ENCODE results near the gene RAB36.

The RAB36 gene

DNA sequence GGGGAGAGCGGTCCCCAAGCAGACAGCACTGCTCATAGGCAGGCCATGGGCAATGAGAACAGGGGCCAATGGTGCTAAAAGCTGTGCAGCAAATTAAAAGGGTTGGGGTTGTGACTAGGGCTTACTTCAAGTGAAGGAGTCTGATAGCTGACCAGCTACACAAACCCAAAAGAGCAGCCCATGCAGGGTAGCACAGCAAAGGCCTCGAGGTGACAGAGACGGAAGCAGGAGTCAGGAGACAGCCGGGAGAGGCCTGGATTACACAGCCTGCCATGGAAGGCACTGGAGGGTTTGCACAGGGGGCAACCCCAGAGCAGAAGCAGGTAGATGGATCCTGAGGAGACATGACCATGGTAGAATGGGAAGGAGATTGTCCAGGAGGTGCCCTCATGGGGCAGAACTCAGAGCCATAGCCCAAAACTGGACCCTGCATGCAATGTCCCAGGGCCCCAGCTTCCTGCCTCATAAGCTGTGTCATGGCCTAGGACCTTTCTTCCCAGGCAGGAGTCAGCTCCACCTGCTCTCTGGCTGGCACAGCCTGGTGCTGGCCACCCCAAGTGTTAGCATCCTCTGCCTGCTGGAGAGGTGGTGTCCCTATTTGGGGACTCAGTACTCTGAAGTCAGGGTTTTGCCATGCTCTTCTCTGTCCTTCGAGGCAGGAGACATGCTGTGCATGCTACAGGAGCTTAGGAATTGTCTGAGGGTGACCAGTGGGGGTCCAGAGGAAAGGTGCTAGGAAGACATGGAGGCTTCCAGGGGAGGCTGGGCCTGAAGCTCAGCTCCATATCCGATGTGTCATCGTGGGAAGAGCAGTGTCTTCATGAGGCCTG, 36.8 kb upstream of the RAB36 start:
- no peak for DNase-seq (ENCODE audit: low read depth)

DNA sequence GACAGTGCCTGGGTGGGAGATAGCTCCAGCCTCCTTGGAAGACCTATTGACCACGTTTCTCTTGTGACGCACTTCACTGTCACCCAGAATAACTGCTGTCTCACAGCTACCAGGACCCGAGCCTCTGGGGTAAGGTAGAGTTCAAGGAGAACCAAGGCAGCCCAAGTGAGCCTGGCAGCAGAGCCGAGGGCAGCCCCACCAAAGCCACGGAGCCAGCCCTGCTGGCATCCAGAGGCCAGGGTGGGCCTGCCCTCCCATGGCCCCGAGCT, 36.3 kb upstream of the RAB36 start:
- DNase-seq (ENCODE audit: low read depth), result no peak

DNA sequence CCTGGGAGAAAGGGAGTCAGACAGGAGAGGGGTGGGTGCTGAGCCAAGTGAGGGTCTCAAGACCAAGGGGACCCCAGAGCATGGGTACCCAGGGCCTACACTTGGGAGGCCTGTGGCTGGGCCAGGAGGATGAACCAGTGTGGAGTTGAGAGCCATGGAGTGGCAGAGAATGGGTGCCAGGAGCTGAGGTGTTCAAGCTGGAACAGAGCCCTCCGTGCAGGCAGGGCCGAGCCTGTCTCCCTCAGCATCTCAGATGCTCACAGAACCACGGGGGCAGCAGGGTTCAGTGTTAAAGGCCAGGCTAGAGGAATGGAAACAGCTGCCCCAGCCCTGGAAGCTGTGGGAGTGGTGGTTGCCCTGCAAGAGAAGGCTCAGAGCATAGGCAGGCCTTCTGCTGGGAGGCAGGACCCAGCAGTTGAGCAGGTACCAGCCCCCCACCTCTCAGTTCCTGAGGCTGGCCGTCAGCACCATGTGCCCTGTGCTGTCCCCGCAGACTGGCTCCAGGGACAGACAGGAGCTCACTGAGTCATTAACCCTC, 35.8 kb upstream of the RAB36 start:
- DNase-seq (ENCODE audit: low read depth), result no peak

DNA sequence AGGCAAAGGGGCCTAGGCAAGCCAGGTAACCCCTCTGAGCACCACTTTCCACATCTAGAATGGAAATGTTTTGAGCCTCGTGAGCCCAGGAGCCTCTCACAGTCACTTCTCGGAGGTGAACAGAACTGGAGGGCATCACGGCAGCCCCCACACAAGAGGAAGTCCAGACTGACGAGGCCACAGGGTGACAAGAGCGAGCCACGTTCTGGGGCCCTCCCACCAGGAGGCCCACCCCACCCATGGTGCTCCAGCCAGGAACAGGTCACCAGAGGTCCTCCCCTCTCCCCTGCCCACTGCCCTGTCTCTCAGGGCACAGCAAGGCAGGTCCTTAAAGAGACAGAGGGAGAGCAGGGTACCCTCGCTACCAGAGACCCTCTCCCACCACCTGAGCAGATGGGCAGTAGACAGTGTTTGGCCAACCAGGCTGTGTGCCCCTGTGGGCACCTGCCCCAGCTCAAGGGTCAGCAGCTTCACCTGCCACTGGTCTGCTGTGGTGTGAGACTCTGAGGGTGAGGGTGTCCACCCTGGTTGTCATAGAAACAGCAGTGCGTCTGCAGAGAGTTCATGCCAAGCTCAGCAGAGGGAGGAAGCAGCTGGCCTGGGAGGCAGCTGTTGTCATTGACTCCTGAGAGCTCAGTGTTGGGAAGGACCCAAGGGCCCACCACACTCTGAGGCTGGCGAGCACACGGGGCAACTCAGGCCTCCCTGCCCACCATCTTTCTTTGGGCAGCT, 34.9 kb upstream of the RAB36 start:
- DNase-seq (ENCODE audit: low read depth), result no peak

DNA sequence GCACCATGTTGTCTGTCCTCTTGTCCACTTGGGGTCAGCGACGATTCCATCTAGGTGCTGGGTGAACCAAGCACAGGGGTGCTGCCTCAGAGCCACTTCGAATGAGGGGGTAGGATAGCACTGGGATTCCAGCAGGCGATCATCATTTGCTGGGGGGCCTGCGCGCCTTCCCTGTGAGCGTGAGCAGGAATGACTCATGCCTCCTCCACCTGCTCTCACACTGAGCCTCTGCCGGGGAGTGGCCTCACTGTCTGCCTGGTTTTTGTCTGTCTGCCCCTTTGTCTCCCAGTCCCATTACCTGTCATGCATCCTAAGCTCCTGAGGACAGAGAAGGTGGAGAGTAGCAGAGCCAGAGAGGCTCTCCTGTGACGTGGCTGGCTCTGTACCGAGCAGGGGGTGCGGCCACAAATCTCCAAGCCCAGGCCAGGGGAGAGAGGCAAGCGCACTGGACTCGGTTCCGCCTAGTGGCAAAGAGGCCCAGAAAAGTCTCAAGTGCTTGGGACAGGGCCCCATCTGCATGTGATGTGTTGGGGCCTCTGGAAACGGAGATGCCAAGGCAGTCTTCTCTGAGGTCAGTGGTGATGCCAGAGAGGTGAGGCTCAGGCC, 34.3 kb upstream of the RAB36 start:
- DNase-seq (ENCODE audit: low read depth), result no peak

DNA sequence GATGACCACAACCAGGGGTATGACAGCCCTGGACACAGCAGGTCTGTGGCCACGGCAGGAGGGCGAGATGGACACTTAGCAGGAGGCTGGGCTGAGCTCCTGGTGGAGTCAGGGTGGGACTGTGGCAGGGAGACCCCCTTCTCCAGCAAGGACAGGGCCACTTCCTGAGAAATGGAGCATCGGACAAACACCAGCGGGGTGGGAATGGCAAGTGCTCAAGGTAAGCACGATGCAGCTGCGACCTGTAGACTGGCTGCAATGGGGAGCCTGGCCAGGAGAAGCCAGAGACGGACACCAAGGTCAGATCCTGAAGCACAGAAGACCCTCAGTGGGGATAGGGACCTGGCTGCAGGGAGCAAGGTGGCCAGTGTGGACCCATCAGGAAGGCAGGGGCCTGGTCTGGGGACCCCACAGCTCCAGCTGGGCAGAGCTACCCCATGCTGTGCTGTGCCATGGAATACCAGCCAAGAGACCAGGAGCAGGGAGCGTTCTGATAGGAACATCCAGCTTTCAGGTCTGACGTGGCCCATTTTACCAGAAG, 32.7 kb upstream of the RAB36 start:
- no peak for DNase-seq (ENCODE audit: low read depth)

DNA sequence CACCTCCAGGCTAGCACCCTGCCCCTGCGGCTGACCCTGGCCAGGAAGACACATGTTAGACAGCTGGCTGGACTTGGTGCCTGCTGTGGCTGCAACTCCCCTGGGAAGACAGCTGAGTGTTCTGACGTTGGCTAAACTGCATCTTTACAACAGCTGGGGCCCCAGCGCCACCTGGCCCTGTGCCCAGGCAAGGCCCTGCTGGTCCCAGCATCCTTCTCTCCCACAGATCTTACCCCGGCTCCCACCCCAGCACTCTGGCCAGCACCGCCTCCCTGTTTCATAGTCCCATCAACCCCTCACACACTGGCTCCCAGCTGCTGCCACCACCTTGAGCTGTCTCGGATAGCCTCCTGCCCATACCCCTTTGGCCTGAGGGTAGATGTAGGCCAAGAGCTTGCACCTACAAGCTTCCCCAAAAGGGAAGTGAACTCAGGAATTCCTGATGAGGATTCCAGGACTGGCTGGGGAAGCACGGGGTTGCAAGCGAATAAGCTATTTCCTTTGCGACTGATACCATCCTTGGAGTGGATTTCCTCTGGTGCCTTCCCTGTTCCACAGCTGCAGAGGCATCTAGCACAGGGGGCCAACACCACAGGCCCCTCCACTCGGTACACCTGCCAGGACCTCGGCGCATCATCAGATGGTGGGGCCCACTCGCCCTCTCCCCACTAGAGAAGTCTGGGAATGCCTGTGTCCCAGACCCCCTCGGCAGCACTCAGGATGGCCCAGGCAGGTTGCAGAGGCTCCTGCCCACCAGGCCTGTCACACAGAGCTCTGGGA, 32.0 kb upstream of the RAB36 start:
- DNase-seq (ENCODE audit: low read depth), result no peak

DNA sequence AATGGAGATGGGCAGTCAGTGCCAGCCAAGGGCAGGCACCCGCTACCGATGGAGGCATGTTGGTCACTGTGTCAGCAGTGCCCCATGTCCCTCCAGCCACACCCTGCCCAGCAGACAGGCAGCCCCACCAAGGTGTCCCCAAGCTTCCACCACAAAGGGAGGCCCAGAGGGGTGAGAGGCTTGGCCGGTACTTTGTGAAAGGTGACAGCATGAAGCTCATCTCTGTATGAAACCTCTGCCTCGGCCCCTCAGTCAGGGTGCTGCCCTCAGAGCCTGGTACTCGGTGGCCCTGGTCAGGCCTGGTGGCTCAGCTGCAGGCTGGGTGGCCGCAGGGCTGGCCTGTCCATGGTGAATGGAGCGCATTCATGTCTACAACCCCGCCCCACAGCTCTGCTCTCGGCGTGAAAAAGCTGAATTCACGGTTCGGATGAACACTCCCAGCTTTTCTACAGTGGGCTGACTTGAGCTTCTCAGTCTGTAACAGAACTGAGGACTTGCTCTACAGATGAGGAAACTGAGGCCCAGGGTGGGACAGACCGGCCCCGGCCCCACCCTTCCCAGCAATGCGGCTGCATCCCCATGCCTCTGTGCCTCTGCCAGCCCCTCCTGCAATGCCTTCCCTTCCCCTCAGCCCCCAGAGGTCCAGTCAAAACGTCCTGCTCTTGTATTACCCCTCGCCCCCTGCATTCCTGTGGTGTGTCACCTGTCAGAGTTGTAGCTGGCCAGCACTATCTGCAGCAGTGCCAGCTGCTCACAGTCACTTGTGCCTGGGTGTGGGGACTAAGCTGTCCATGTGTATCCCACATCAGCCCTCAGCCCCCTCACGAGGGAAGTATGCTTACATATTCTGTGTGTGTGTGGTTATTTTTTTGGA, 31.2 kb upstream of the RAB36 start:
- DNase-seq (ENCODE audit: low read depth), result no peak

DNA sequence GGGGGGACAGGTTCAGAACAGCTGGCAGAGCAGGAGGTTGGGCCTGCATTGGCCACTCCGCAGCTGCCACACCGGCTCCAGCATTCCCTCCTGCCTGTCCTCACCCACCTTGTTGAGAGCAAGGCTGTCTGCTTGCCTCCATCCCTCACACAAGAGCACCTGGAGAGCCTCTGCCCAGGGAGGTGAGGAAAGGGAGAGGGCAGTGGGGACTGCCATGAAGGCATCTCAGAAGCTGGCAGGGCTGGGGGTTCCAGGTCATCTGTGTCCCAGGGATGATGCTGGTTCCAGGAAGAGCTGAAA, 30.6 kb upstream of the RAB36 start:
- no peak for DNase-seq (ENCODE audit: low read depth)

DNA sequence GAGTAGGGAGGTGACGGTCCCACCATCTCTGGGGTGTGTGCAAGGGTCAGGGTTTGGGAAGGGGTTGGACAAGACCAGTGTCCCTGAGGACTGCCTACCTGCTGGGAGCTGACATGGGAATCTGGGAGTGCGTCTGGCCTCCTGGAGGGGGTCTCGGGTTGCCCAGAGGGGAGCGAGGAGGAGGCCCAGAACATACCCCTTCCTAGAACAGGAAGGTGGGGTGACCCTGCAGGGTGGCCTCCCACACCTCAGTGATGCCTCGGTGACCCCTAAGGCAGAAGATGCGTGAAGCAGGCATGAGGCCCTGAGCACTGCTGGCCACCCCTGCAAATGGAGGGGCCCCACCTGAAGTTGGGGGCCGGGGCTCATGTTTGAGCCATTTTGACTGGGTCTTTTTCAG, 29.9 kb upstream of the RAB36 start:
- DNase-seq (ENCODE audit: low read depth), result no peak

DNA sequence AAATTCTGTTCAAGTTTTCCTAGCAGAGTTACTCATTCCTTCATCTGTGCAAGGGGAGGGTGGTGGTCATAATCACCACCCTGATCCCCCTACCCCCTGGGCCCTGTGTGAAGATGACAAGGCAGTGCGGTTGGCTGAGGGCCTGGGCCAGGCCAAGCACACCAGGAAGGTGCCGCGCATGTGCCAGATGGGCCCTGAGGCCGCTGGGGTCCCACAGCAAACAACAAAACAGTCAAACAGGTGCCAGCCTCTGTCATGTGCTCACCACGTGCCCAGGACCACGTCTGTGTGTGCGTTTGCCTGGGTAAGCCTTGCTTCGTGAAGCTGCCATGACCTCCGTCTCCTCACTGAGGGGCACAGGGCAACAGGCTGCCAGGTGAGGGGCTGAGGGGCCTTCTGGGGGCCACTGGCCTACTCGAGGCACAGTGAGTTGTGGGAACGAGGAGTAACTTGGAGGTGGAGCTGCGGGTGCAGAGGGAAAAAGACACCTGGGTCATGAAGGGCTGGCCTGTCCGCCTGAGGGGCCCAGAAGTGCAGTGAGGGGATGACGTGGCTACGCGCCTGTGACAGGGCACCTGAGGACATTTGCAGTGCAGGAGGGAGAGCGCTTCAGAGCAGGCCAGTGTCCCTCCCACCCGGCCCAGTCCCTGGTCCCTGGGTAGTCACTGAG, 29.3 kb upstream of the RAB36 start:
- no peak for DNase-seq (ENCODE audit: low read depth)

DNA sequence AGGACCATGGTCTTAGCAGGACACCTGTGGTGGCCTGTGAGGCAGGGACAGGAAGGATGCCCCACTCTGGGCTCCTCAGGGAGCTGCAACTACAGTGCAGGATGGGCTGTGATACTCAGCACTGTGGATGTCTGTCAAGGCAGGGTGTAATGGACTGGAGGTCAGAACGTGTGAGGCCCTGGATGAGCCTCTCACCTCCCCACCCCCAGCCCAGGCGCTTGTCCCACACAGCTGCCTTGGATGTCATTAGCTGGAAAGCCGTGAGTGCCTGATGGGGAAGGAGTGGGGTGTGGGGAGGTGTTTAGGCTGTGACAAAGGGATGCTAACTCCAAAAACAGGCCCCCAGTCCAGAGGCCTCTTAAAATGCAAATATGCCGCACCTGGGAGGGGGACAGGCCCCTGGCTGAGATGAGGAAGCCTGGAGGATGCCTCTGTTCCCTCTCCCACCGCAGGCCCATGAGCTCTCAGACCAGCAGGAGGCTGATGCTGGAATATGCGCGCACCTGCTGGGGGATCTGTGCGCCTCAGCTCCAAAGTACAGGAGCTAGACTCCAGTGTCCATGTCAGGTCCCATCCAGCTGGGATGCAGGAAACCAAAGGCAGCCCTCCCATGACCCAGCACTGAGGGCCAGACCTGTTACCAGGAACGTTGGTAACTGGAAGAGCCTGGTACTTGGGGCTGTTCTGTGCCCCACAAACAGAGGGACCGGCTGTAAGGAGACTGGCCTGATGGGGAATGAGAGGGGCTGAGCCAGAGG, 28.6 kb upstream of the RAB36 start:
- DNase-seq (ENCODE audit: low read depth), result no peak

DNA sequence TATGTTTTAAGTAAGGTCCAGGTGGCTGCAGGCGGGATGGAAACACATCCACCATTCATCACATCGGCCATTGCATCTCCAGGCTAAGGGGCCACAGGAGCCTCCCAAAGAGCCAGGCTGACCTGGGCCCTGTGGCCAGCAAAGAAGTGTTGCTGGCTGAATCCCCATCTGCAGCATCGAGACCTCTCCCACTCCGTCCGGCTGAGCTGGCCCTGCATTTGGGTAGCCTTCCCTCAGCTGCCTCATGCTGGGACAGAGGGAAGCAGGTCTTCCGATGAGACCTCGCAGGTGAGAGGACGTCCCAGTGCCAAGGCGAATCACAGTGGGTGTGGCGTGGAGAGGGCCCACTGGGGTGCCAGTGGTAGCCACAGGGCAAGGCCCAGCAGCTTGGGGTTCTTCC, 28.0 kb upstream of the RAB36 start:
- no peak for DNase-seq (ENCODE audit: low read depth)

DNA sequence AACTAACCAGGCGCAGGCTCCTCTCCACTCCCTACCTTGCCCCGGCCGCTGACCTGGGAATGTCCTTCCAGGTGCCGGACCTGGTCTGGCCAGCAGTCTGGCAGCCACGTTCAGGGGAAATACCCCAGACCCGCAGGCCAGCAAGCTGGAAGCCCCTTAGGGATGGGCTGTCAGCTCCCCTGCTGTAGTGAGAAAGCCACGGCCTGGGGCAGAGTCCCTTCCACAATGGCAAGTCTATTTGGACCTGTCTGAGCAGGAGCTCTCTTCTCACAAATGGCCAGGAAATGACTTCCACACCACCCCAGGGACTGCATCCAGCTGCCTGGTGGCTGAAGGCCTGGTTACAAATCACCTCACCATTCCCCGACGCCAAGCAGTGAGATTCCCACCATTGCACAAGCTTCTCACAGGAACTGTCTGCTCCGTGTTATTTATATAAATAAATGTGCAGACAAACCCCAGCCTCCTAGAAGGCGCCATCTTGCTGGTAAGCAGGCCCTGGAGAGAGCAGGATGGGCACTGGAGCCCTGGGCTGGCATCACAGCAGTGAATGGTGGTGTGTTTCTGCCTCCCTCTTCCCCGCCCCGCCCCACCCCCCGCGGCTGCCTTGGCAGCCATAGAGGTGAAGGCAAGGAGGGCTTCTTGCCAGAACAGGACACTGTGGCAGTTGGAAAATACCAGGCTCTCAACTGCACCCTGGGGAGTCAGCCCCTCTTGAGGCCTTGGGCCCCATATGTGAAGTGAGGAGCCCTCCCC, 27.2 kb upstream of the RAB36 start:
- no peak for DNase-seq (ENCODE audit: low read depth)

DNA sequence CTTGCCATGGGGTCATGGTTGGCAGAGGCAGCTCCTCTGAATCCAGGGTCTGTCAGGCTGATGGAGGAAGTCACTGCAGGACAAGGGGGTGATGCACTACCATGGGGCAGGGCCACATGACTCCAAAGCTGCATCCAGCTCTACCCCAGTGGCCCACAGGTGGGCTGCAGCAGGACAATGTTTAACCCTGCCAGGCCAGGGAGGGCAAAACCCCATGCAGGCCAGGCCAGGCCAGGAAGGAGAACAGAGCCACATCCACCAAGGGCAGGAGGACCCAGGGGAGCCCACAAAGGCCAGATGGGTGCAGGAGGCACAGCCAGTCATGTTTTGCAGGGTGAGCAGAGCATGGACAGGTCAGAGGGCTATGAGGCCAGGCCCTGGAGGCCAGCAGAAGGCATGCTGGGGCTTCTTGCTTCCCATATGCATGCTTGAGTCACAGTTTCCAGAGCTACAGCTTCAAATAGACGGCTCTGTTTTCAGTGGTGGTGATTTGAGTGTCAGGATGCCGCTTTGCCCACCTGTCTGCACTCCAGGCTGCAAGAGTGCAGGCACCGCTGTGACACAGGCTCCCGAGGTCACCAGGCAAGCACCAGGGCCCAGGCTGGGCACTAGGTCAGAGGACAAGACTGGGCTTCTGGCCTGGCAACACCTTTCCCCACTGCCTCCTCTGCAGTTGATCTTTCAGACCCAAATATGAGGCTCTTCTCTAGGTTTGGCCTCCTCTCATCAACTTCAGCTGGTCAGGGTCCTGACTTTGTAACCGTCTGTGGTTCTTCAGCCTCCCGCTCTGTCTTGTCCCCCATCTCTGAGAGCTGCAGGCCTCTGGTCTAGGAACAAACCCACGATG, 26.4 kb upstream of the RAB36 start:
- no peak for DNase-seq (ENCODE audit: low read depth)

DNA sequence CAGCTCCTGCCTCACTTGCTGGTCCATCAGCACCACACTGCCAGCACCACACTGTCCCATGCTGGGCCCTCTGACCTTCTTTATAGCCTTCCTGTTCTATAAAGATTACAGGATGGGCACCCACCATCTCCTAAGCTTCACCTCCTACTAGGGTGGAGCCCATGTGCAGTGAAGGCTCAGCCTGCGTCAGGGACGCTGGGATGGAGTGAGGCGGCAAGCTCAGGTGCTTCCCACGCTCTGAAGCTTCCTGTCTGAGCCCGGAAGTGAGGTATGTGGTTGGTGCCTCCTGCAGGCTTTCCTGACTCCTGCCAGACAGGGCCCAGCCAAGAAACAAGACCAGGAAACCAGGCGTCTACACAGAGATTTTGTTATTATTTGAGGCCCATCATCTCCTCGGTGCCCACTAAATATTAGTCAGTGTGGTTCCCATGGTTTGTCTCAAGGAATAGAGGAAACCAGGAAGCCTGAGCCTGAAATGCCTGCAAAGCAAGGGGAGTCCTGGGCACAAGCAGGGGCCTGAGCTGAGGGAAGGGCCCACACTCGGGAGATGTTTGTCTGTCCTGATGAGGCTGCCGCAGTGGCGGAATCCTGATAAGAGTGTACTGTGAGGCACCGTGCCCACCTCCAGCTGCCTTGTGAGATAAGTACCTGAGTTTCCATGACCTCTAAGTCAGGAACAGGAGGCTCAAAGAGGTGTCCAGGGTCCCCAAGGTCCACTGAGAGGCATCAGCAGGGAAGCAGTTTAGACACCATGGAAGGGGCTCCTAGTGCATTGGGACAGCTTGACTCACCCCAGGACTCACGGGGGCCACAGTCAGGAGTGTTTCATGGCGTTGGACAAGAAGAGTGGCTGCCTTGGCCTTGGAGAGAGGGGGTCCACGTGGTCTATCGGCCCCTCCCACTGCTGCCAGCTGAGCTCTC, 25.5 kb upstream of the RAB36 start:
- peak; percentile 46 for DNase-seq (ENCODE audit: low read depth)

DNA sequence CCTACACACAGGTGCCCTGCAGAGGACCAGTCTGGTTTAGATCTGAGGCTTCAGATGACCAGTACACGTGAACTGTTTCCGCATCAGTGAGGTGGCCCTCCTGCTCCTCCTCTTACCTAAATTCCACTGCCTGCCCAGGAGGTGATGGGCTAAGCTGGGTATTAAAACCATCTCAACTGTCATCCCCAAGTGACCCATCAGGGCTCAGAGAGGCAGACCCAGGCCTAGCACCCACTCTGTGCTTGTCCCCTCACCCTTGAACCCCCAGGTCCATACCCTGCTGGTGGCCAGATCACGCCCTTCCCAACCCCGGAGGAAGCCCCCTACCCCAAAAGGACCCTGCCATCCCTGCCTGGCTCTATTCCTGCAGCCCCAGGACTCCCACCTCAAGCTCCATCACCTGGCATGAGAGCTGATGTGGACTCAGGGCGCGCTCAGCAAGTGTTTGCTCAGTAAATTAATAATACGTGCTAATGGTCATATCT, 24.8 kb upstream of the RAB36 start:
- DNase-seq (ENCODE audit: low read depth), result no peak
